Activated CD8-positive, alpha-beta memory T cell treated with anti-CD3 and anti-CD28 coated beads for 36 hours (primary cell): Measurements from ENCODE around the gene MAN1A2. TPM values are rescaled to one million over a fixed set of nuclear protein-coding genes. Genes with fewer than 3 reads are reported as not detected.
"Not testable (repeated sequence)": the region's sequence is repeated elsewhere in the genome, so short reads cannot be mapped to it uniquely, and the experiment has no call there.

Experiments used
- CTCF ChIA-PET: fragments of 350-600 bp; sonication (Branson Sonifier 250); formaldehyde crosslinking; loops from one replicate; lab custom pipeline; 2021; ENCODE audit warnings: antibody characterized with exemption; lab: Charles Lee
- POLR2A ChIA-PET: fragments of 350-600 bp; sonication (Branson Sonifier 250); formaldehyde crosslinking; loops from one replicate; lab custom pipeline; 2021; ENCODE audit warnings: antibody characterized with exemption; lab: Charles Lee
- total RNA-seq, 2 experiments: library from RNA; stranded (reverse); gene quantifications; one replicate each; pipeline ENCODE4 v1.2.3, GENCODE V29; 2021

The MAN1A2 gene
- total RNA-seq, 2 experiments from 2014 or later = 24.5 to 24.8 TPM

DNA sequence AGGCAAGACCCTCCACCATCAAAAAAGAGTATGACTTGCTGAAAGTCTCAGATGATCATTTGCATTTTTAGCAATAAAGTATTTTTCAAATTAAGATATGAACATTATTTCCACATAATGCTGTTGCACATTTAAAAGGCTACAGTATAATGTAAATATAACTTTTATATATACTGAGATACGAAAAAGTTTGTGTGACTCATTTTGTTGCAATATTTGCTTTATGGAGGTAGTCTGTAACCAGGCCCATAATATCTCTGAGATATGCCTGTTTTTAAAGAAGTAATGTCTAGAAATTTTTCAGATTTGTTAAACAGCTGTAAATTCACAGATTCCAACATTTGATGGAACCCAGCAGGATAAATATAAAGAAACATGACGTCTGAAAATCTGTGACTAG is 86.7 kb downstream of the MAN1A2 start:
- CTCF ChIA-PET = no interaction called here
- POLR2A ChIA-PET = no interaction called here

DNA sequence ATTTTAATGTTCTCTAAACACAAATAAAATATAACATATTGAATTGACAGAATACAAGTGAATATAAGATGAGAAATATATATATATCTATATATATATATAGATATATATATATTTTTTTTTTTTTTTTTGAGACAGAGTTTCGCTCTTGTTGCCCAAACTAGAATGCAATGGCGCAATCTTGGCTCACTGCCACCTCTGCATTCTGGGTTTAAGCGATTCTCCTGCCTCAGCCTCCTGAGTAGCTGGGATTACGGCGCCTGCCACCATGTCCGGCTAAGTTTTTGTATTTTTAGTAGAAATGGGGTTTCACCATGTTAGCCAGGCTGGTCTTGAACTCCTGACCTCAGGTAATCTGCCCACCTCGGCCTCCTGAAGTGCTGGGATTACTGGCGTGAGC is 91.2 kb downstream of the MAN1A2 start:
- CTCF ChIA-PET, POLR2A ChIA-PET: not testable (repeated sequence)

DNA sequence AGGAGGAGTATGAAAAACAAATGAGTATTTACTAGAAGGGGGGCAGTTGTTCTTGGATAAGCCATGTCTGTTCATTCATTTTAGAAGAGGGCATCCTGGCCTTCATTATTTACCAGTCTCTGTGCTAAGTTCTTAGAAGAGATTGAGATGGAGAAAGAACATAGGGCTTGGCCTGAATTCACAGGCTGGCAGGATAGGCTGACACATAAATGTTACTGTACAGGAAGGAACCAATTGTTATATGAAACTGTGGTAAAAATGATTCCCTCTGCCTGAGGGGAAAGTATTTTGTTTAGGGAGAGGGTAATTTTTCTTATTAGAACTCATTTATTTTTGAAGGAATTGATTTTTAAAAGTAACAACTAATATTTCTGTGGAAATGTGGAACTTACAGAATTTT is 99.5 kb downstream of the MAN1A2 start:
- CTCF ChIA-PET = no interaction called here
- POLR2A ChIA-PET = no interaction called here

DNA sequence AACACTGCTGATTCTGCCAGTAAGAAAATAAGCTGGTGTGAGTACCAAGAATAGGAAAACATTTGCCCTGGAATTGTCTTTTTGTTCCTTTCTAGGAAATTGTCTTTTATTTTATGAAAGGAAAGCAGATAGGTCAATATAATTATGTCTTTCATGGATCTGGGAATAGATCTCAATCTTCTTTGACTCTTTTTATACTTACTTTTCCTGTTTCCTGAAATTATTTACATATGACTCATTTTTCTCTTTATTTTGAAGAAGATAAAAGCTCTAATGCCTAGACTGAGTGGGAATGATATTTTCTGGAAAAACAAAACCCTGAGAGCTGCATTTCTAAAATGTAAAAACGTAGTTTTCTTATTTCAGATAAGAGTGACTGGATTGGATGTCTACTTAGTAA is 100.1 kb downstream of the MAN1A2 start:
- ChIA-PET CTCF (no interaction called here), POLR2A (no interaction called here)

DNA sequence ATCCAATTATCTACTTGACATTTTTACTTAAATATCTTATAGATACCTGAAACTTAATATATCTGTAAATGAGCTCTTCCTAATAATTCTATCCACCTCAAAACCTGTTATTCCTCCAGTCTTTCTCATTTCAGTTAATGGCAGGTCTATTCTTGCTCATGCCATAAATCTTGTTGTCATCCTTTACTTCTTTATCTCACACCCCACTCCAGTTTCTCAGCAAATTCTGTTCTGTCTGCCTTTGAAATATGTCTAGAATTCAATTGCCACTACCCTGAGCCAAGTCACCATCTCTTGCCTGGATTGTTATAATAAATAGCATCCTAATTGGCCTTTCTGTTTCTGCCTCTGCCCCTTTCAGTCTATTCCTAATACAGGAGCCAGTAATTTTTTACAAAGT is 105.8 kb downstream of the MAN1A2 start:
- CTCF ChIA-PET = no interaction called here
- POLR2A ChIA-PET = interaction anchor here (0.5 kb wide), 1 partner anchor 408 kb away, joined by 6 read pairs; no protein-coding TSS in a partner anchor

DNA sequence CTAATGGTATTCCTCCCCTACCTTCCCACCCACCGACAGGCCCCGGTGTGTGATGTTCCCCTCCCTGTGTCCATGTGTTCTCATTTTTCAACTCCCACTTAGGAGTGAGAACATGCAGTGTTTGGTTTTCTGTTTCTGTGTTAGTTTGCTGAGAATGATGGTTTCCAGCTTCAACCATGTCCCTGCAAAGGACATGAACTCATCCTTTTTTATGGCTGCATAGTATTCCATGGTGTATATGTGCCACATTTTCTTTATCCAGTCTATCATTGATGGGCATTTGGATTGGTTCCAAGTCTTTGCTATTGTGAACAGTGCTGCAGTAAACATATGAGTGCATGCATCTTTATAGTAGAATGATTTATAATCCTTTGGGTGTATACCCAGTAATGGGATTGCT is 108.2 kb downstream of the MAN1A2 start:
- CTCF ChIA-PET, POLR2A ChIA-PET: not testable (repeated sequence)

DNA sequence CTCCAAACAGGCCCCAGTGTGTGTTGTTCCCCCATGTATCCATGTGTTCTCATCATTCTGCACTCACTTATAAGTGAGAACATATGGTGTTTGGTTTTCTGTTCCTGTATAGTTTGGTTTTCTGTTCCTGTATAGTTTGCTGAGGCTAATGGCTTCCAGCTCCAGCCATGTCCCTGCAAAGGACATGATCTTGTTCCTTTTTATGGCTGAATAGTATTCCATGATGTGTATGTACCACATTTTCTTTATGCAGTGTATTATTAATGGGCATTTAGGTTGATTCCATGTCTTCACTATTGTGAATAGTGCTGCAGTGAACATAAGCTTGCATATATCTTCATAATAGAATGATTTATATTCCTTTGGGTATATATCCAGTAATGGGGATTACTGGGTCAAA is 111.8 kb downstream of the MAN1A2 start:
- CTCF ChIA-PET = no interaction called here

DNA sequence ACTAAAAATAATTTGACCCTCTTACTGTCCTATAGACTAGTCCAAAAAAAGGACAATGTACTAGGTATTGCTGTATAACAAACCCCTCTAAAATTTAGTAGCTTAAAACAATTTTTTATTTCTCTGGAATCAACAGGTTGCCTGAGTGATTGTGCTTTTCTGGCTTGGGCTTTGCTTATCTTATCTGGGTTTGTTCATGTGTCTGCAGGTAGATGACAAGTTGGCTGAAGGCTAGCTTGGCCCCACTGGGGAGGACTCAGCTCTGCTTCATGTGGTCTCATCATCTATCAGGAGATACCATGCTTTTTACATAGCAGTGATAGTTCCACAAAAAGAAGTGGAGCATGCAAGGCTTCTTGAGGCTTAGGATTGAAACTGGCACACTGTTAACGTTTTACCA is 114.2 kb downstream of the MAN1A2 start:
- CTCF ChIA-PET = no interaction called here
- POLR2A ChIA-PET = no interaction called here

More for the DNA sequence above, 111.8 kb downstream of the MAN1A2 start:
- POLR2A ChIA-PET = no interaction called here

DNA sequence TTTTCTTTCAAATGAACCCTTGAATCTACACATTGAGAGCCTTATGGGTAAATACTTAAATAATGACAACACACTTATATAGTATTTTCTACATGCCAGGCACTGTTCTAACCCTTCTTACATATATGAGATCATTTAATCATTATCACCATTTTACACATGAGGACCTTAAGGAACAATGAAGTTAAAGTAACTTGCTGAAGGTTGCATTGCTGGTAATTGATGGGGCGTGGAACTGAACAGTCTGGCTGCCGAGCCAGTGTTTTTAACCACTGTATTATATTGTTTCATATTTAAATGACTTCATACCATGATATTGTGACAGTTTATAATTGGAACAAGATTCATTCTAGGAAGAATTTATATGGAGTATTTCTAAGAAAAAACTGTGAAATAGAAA is 126.7 kb downstream of the MAN1A2 start:
- ChIA-PET CTCF (no interaction called here), POLR2A (no interaction called here)

DNA sequence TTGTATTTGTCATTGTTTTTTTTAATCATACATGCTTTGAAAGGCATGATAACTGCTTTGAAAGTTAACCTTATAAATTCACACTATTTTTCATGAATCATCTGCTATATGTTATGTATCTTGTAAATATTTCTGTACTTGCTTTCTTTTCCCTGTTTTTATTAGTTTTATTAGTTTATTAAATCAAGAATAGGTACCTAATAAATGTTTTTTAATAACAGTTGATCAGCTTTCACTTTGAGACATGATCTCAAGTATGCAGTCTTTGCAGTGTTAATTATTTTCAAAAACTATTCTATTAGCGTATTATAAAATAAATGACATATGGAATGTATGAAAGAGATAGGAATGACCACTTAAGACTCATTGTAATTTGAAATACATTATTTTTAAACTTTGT is 127.8 kb downstream of the MAN1A2 start:
- POLR2A ChIA-PET = no interaction called here
- CTCF ChIA-PET = interaction anchor here (0.5 kb wide), 1 partner anchor 265 kb away, joined by 4 read pairs; no protein-coding TSS in a partner anchor

DNA sequence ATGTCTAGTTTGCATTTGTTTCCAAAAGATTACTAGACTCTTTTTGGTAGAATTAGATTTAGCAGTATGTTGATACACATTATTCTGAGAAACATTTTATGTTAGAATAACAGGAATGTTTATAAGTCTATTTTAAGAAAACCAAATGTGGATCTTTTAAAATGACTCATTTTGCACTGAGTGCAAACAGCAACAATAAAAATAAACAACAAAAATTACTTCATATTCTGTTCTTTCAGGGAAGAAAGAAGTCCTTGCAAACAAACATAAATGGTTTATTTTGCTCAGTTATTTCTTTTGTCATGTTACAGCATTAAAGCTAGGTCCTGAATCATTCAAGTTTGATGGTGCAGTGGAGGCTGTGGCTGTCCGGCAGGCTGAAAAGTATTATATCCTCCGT is 131.8 kb downstream of the MAN1A2 start:
- POLR2A ChIA-PET = no interaction called here
- CTCF ChIA-PET = no interaction called here

DNA sequence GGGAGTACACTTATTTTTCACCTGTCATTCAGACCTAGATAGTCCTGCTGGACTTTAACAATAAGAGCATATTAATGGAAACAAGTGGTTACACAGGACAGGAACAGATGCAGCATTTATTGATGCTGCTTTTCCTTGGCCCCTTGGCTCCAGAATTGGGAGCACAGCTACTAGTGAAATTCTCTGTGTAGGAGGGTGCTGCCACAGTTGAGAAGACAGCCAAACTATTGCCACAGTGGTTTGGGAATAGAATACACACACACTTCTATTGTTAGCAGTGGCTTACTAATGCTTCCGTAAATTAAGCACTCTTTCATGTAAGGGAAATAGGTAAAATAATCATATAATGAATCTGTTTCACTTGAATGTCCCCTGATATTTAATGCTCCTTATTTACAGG is 133.3 kb downstream of the MAN1A2 start:
- POLR2A ChIA-PET = no interaction called here

DNA sequence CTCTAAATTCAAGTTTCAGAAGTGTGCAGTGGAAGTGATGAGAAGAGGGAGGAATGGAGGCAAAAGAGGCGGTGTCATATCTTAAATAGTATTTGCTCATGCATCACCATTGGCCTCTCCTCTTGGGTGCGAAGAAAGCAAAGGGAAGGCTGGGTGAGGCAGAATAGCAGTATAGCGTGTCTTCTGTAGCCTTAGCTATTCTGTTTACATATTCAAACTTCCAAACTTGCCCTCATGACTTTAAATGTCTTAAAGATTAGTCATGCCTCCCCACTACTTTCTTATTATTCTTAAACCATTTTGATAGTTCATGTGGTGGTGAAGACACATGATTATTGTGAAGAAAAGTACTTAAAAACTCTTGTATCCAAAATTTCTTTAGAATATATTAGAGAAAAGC is 134.0 kb downstream of the MAN1A2 start:
- ChIA-PET CTCF (no interaction called here), POLR2A (no interaction called here)

More for the DNA sequence above, 133.3 kb downstream of the MAN1A2 start:
- CTCF ChIA-PET = no interaction called here

DNA sequence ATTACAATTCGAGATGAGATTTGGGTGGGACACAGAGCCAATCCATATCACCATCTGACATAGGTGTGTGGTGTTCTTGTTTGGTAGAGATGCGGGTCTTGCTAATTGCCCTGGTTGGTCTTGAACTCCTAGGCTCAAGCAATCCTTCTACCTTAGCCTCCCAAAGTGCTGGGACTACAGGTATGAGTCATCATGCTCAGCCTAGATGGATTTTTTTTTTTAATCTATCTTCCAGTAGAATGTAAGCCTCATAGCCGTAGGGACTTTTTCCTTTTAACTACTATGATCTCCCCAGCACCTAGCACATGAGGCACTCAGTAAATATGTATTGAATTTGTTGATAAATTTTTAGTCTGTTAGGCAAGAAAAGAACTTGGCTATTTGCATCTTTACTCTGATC is 144.0 kb downstream of the MAN1A2 start:
- POLR2A ChIA-PET = no interaction called here
- CTCF ChIA-PET = no interaction called here

DNA sequence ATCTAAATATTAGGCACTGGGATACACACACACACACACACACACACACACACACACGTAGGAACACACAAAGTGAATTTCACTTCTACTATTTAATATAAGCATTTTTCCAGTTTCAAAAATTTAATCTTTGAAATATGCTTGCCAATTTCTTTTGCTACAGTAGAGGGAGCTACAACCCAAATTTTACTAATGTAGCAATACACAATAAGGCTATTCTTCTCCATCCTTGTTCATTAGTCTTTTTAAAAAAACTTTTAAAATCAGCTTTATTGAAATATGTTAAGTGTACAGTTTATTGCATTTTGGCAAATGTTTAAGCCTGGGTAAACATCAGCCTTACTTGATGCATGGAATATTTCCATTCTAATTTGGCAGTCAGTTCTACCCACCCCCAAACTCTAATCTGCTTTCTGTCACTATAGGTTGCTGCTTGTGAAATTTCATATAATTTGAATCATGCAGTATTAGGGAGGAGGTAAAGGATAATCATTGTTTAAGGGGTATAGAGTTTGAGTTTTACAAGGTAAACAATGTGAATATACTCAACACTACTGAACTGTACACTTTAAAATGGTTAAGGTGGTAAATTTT is 145.6 kb downstream of the MAN1A2 start:
- ChIA-PET CTCF (interaction anchor here (0.7 to 1.9 kb wide), 7 partner anchors 17 to 383 kb away, joined by 3 to 10 read pairs (median 5); no protein-coding TSS in a partner anchor), POLR2A (no interaction called here)

DNA sequence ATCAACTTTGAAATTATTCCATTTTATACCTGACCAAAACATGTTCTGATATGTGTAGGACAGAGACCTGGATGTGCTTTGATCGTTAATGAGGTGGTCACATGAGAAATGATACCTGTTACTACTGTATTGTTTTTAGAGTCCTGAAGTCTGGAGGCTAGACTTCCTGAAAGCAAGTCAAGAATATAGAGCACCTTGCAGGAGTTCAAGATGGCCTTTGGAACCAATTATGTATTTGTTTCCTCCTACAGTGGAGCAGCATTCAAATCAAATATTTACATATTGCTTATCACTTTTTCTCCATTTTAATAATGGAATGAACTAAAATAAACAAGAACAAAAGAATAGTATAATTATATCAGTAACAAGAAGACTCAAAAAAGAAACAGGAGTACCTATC is 155.9 kb downstream of the MAN1A2 start:
- CTCF ChIA-PET = no interaction called here

DNA sequence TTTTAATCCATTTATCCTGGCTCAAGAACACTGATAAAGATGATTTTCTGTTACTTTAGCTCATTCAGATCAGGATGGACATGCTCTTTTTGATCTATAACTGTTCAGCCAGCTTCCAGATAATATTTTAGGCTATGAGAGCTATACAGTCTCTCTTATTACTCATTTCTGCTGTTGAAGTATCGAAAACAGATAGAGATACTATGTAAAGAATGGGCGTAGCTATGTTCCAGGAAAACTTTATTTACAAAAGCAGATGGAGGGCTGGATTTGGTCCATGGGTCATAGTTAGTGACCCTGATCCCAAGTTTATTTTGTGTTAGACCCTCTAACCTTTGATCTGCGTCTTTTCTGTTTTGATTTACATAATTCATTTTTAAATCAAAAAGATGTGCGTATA is 159.8 kb downstream of the MAN1A2 start:
- POLR2A ChIA-PET = no interaction called here
- CTCF ChIA-PET = no interaction called here

More for the DNA sequence above, 155.9 kb downstream of the MAN1A2 start:
- POLR2A ChIA-PET = no interaction called here

DNA sequence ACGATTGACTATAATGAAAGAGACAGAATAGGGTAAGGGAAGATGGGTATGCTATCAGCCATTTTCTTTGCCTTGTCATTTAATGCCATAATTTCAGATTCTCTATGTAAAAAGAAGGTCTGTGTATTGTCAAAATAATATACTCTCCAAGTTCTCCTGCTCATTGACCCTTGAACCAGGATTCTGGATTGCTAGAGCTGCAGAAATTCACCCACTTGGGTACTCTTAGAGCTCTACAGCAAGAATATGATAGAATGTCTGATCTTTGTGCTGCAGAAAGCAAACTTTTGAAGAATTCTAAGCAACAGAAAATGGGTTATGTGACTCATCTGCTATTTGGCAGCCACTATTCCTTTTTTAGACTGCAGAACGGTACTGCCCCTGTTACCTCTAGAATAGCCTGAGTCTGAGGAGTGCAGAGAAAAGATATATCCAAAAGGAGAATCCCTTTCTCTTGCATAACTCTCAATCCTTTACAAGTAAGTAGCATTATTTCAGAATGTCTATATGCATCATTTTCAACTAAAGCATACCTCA is 160.4 kb downstream of the MAN1A2 start:
- CTCF ChIA-PET = no interaction called here
- POLR2A ChIA-PET = no interaction called here

DNA sequence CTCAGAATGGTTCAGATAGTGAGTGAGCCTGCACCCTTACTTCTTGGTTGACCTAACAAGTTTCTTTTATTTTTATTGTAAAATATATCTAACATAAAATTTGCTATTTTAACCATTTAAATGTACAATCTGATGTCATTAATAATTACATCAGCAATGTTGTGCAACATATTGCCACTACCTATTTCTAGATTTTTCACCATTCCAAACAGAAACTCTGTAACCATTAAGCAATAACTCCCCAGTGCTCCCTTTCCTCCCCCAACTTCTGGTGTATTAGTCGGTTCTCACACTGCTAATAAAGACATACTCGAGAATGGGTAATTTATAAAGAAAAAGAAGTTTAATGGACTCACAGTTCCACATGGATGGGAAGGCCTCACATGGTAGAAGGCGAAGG is 162.4 kb downstream of the MAN1A2 start:
- ChIA-PET POLR2A (no interaction called here), CTCF (interaction anchor here (0.8 kb wide), 1 partner anchor 17 kb away, joined by 3 read pairs; no protein-coding TSS in a partner anchor)

DNA sequence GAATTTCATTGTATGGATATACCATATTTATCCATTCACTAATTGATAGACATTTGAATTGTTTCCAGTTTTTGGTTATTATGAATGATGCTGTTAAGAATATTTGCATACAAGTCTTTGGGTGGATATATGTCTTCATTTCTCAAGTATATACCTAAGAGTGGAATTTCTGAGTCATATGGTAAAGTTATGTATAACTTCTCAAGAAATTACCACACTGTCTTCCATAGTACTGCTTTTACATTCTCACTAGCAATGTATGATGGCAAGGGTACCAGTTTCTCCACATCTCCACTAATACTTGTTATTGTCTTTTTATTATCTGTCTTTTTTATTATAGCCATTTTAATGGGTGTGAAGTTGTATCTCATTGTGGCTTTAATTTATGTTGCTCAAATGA is 164.0 kb downstream of the MAN1A2 start:
- ChIA-PET CTCF (no interaction called here), POLR2A (no interaction called here)

DNA sequence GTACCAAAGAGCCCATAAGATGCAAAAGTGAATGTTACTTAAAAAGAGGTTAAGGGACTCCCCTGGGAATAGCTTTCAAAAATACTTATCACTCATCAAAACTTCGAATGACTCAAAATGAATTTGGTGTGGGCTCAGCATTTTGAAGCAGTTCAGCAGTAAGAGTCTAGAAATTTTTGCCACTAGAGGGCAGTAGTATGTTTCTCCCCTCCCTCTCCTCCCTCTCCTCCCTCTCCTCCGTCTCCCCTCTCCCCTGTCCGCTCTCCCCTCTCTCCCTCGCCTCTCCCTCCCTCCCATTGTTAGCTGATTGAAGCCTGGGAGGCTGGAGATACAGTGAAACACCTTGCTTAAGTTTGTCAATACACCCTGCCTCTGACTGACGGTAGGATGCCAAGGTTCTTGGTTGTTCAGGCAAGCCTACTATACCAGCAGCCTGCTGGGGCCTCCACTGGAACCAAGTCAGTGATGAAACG is 167.8 kb downstream of the MAN1A2 start:
- ChIA-PET POLR2A (interaction anchor here (0.6 to 0.8 kb wide), 2 partner anchors 123 to 219 kb away, joined by 3 to 7 read pairs; no protein-coding TSS in a partner anchor), CTCF (interaction anchor here (0.7 to 4.6 kb wide), 29 partner anchors 9 to 1204 kb away, joined by 3 to 30 read pairs (median 4); partner anchors contain the start of gene TENT5C)
